DND-41 (cell line): ENCODE data around the gene ENGASE.

Experiments used
- ATAC-seq: fragments of 200-7000 bp; cut with Tn5 transposase; 3 replicates; pipeline ENCODE4 v1.9.1; 2021; ENCODE audit warnings: low read depth; ENCODE audit not compliant: insufficient read depth
- DNase-seq: peaks from one replicate; pipeline ENCODE4 v3.0.0-alpha.2; 2020
- H2AFZ ChIP-seq: 2 replicates; pipeline ENCODE4 v1.6.0; 2012; ENCODE audit warnings: low read depth, low read length
- H3K27ac ChIP-seq: 2 replicates; pipeline ENCODE4 v1.5.1; 2012; ENCODE audit warnings: low read length, inconsistent platforms
- H3K27me3 ChIP-seq: fragments of 200-600 bp; sonication (generic); 2 replicates; pipeline ENCODE4 v1.6.0; 2012; ENCODE audit warnings: low read length, mild to moderate bottlenecking, inconsistent platforms; ENCODE audit not compliant: insufficient read depth, poor library complexity
- H3K36me3 ChIP-seq: 2 replicates; pipeline ENCODE4 v1.5.1; 2012; ENCODE audit warnings: low read length, inconsistent platforms; ENCODE audit not compliant: insufficient read depth
- H3K4me1 ChIP-seq: 2 replicates; pipeline ENCODE4 v1.5.1; 2012; ENCODE audit warnings: mild to moderate bottlenecking, low read length; ENCODE audit not compliant: insufficient read depth
- H3K4me2 ChIP-seq: 2 replicates; pipeline ENCODE4 v1.6.0; 2012; ENCODE audit warnings: mild to moderate bottlenecking, moderate library complexity, low read length, inconsistent platforms; ENCODE audit not compliant: insufficient read depth
- H3K4me3 ChIP-seq, 2 experiments: fragments of 200-600 bp in 1 of 2; shearing (Covaris generic) in 1 of 2; 2 replicates each; pipeline ENCODE4 v1.5.1; 2012 to 2016; ENCODE audit warnings: inconsistent platforms in 2 of 2, low read length in 2 of 2, mild to moderate bottlenecking in 2 of 2, low read depth in 1 of 2, moderate library complexity in 1 of 2
- H3K79me2 ChIP-seq: 2 replicates; pipeline ENCODE4 v1.6.0; 2012; ENCODE audit warnings: low read length, inconsistent platforms; ENCODE audit not compliant: insufficient read depth
- H3K9ac ChIP-seq: 2 replicates; pipeline ENCODE4 v1.6.0; 2012; ENCODE audit warnings: low read depth, mild to moderate bottlenecking, inconsistent platforms, low read length, moderate library complexity
- H3K9me3 ChIP-seq: 2 replicates; pipeline ENCODE4 v1.5.1; 2012; ENCODE audit warnings: low read length, moderate library complexity, mild to moderate bottlenecking, inconsistent platforms; ENCODE audit not compliant: insufficient read depth, severe bottlenecking
- H4K20me1 ChIP-seq: 2 replicates; pipeline ENCODE4 v1.6.0; 2012; ENCODE audit warnings: low read length; ENCODE audit not compliant: insufficient read depth
- CTCF ChIP-seq: IDR thresholded peaks from 2 replicates; pipeline ENCODE4 v1.5.1; 2012; ENCODE audit warnings: borderline replicate concordance, low read length, moderate library complexity, mild to moderate bottlenecking; ENCODE audit not compliant: poor library complexity, severe bottlenecking; ENCODE audit errors: extremely low read depth
- EZH2 ChIP-seq: IDR thresholded peaks from 3 replicates; pipeline ENCODE4 v1.6.1; 2012; ENCODE audit warnings: borderline replicate concordance, low read depth, mild to moderate bottlenecking, moderate library complexity, low read length, inconsistent platforms; ENCODE audit not compliant: severe bottlenecking

The ENGASE gene

GRCh38 chr17:79092567-79092966 lies 17.9 kb downstream of the ENGASE start:
- Histone ChIP-seq H3K27ac (no peak overlapping the region), H3K79me2 (no peaks in the 10 kb centered on the region), H3K9ac (no peak overlapping the region), H3K9me3 (no peaks in the 10 kb centered on the region), H3K27me3 (peaks cover 4% of the 10 kb centered on the region), H4K20me1 (peaks cover 18% of the 10 kb centered on the region; the same call in 1 of the 2 replicates), H3K4me3 (no peak overlapping the region), H3K4me1 (no peaks in the 10 kb centered on the region), H3K4me2 (no peak overlapping the region), H3K36me3 (no peaks in the 10 kb centered on the region), H2AFZ (no peak overlapping the region)
- ATAC-seq = no peak
- DNase-seq = no peak
- TF ChIP-seq EZH2 (no peak), CTCF (no peak)

DNA sequence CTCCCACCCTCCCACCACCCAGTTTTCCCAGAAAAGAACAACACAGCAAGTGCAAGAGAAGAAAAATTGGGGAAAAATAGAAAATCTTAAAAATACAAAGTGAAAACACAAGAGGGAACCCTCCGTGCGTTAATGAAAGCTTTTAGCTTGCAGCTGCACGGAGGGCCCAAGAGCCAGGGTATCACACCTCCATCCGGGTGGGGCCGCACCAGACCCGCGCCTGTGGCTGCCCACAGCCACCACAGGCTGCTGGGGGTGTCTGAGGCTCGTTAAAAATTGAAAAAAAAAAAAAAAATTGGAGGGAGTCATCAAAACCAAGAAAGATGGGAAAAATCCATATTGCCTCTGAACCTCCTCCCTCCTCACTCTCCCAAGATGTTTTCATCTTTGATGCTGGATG lies 18.6 kb downstream of the ENGASE start:
- Histone ChIP-seq H4K20me1 (peaks cover 18% of the 10 kb centered on the region; the same call in 1 of the 2 replicates), H3K27ac (no peak overlapping the region), H3K9ac (no peak overlapping the region), H3K4me2 (no peak overlapping the region), H3K4me3 (no peak overlapping the region), H3K79me2 (no peaks in the 10 kb centered on the region), H3K27me3 (peaks cover 4% of the 10 kb centered on the region), H3K4me1 (no peaks in the 10 kb centered on the region), H3K9me3 (no peaks in the 10 kb centered on the region), H3K36me3 (no peaks in the 10 kb centered on the region), H2AFZ (no peak overlapping the region)
- DNase-seq (no peak), ATAC-seq (peak; percentile 47)
- TF ChIP-seq EZH2 = no peak
- peak; percentile 9 for TF ChIP-seq CTCF

- Histone ChIP-seq H3K27ac (no peak overlapping the region), H3K27me3 (peaks cover 4% of the 10 kb centered on the region), H2AFZ (no peak overlapping the region), H3K79me2 (no peaks in the 10 kb centered on the region), H3K9me3 (no peaks in the 10 kb centered on the region), H3K4me1 (no peaks in the 10 kb centered on the region), H4K20me1 (peaks cover 21% of the 10 kb centered on the region), H3K9ac (no peak overlapping the region), H3K4me3 (no peak overlapping the region), H3K36me3 (no peaks in the 10 kb centered on the region), H3K4me2 (no peak overlapping the region)
- DNase-seq = no peak
- TF ChIP-seq EZH2 = no peak
- TF ChIP-seq CTCF = no peak
- ATAC-seq = no peak
Measured at GRCh38 chr17:79094261-79094660, 19.6 kb downstream of the ENGASE start.

- no peaks in the 10 kb centered on the region for H3K4me1 ChIP-seq
- no peak overlapping the region for H3K4me3 ChIP-seq
- no peaks in the 10 kb centered on the region for H3K79me2 ChIP-seq
- TF ChIP-seq CTCF (no peak), EZH2 (no peak)
- H4K20me1 ChIP-seq = peaks cover 17% of the 10 kb centered on the region
- H2AFZ ChIP-seq = no peak overlapping the region
- no peaks in the 10 kb centered on the region for H3K9me3 ChIP-seq
- no peak overlapping the region for H3K4me2 ChIP-seq
- ATAC-seq (no peak), DNase-seq (no peak)
- no peaks in the 10 kb centered on the region for H3K36me3 ChIP-seq
- no peak overlapping the region for H3K27ac ChIP-seq
- H3K27me3 ChIP-seq = peaks cover 4% of the 10 kb centered on the region
- H3K9ac ChIP-seq = no peak overlapping the region
Measured at GRCh38 chr17:79095345-79096055, 20.9 kb downstream of the ENGASE start.
